NCI-H345 treated with DMSO at 0.1 percent for 48 hours (cell line): ENCODE results near the gene RPL31.

Source experiments
- DNase-seq: peaks from one replicate; lab custom pipeline; 2025; ENCODE audit not compliant: unreplicated experiment; lab: John Stamatoyannopoulos, UW

Gene RPL31

DNA sequence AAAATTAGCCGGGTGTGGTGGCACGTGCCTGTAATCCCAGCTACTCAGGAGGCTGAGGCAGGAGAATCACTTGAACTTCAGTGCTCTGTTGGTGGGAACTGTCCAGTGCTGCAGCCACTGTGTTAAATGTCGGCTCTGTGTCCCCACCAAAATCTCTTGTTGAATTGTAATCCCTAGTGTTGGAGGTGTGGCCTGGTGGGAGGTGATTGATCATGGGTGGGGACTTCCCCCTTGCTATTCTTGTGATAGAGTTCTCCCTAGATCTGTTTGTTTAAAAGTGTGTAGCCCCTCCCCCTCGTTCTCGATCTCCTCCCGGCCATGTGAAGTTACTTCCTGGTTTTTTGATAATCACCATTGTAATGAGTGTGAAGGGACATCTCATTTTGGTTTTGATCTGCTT is 9.8 kb upstream of the RPL31 start:
- DNase-seq: no peak

DNA sequence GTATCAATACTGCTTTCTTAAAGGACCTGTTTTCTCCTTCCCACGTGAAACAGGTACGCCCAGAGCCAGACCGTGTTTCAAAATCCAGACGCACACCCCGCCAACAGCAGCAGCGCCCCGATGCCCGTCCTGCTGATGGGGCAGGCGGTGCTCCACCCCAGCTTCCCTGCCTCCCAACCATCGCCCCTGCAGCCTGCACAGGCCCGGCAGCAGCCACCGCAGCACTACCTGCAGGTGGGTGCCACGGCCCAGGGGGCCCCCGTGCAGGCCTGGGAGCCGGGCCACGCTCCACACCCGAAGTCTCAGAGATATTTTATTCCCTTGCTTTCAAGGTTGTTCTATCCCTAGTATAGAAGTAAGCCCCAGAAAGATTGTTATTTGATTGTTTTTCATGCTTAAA is 8.8 kb upstream of the RPL31 start:
- DNase-seq: no peak

DNA sequence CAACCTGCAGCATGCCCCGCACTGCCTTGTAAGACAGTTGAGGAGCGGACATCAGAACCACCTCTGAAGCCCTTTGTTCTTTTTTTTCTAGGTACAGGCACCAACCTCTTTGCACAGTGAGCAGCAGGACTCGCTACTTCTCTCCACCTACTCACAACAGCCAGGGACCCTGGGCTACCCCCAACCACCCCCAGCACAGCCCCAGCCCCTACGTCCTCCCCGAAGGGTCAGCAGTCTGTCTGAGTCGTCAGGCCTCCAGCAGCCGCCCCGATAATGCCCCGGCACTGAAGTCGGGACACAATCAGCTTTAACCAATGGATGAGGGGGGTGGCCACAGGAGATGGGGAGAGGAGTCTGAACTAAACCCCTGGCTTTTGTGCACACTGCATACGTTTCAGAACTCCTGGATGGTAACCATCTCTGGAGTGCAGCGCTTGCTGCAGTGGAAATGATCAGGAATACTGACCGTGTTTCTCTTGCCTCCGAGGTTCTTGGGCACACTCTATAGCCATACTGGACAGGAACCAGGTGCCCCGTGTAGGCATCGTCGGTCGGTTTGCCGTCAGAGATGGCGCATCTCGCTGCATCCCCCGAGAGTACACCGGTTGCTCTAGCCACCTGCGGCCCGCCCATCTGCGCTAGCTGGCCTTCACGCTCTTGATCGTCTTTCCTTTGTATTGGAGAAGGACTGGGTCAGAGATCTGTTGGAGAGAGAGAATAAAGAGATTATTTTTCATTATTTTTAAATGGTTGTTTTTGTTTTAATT is 6.6 kb upstream of the RPL31 start:
- DNase-seq: no peak

DNA sequence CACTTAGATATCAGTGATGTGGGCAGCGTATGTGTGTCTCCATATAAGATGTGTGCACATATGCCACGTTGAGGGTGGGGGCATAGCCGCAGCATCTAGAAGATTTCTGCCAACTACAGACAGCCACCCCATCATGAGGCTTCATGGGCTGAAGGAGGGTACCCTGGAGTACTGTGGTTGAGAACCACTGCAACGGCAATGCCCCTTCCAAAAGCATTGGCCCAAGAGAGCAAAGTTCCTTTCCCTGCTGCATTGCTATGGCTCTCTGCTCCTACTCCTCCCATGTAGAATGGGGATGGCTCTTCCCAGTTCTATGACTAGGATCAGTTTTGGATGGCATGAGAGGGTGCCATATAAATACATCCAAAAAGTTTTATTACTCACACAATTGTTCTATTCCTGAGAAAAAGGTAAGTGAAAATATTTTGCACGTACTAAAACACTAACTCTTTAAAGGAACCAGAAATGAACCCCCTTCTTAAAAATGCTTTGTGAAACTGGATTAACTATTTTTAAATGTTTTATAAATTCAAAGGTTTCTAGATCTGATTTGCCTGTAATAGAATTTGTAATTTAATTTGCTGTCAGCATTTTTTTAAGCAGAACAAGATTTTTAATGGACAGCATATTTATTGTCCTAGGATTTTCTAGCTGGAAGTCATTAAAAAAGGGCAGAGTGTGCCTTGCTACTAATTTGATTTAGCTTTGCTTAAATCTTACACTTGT is 4.4 kb upstream of the RPL31 start:
- no peak for DNase-seq

DNA sequence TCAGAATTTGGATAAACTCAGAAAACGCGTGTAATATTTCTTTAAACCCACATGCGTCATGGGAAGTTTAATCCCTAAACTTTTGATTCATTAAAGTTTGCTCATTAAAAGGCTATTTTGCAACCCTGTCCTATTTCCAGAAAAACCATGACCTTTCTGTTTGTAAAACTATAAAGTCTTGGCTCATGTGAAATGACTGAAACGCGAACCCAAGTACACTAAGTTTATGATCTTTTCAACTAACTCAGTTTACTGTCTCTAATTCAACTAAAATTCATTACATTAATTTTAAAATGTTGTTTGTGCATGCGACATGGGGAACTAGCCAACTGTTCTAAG is 3.9 kb upstream of the RPL31 start:
- DNase-seq: no peak

DNA sequence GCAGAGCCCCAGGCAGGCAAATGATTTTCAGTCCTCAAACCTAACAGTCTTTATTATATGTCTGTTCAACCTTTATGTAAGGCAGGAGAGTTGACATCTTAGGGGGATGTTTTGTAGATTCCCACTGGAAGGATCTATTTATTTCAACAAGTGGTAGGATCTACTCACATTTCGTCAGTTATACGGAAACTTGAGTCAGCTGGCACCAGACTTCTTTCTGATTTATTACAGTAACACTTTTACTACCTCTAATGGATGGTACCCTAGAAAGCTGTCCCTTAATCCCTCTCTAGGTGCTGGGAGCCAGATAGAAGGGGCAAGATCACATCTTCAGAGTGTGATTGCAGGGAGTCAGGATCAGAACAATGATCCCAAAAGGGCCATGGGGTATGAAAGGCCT is 2.1 kb upstream of the RPL31 start:
- no peak for DNase-seq

DNA sequence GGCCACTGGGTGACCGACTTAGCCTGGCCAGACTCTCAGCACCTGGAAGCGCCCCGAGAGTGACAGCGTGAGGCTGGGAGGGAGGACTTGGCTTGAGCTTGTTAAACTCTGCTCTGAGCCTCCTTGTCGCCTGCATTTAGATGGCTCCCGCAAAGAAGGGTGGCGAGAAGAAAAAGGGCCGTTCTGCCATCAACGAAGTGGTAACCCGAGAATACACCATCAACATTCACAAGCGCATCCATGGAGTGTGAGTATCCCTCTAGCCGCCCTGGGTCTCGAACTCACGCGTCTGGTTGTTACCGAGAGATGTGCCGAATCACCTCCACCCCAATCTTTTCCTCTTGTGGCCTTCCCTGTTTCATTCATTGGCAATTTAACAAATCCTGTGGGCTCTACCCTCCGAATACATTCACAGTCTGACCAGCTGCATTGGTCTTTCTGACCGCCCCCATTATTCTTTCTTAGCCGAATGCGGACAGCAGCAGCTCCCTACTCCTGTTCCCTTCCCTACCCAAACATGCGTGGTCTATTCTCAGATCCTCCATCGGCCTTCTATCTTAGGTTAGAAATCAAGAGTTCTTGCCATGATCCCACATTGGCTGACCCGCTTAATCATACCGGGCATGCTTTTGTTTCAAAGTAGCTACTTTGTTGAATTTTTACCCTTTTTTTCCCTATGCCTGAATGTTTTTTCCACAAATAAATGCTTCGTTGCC is 631 bp downstream of the RPL31 start:
- peak; percentile 5 for DNase-seq

DNA sequence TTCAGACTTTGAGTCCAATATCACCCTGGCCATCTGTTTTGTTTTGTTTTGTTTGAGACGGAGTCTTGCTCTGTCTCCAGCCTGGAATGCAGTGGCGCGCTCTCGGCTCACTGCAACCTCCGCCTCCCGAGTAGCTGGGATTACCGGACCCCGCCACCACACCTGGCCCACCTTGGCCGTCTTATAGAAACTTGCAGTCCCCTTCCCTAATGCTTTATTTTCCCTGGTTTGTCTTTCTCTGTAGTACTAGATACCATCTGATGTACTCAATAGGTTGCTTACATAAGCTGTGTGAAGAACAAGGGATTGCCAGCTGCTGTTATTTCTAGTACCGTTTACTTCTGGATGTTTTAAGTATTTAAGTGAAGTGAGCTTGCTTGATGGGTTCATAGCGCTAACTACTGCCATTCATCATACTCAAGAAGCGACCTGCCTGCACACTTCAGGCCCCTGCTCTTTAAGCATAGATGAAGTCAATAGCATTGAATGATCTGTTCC is 1.2 kb downstream of the RPL31 start:
- no peak for DNase-seq

DNA sequence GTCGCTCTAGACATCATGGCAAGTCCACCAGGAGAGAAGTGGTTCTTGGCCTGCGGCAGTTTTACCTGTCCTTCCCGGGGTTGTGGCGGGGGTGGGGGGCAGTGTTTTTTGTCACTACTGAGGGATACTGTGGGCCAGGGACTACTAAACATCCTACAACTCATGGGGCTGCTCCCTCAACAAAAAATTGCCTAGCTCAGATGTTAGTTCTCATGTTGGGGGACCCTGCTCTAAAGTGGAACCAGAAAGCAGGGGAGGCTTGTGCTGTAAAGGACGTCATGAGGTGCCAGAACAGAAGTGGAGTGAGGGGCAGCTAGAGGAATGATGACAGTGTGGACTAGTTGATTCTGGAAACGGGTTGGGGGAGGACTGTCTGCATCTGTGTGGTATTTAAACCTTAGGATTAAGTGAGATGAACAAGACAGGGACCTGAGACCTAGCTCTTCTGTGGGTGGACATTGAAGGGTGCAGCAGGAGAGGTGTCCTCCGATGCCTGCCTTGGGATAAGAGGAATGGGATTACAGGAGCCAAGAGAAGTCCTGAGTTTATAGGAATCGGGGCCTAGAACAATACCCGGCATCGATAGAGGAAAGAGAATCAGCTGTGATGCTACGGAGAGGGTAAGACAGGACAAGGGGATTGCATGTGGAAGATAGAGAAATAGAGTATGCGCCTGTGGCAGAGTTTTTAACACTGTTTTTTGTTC is 2.7 kb downstream of the RPL31 start:
- no peak for DNase-seq

DNA sequence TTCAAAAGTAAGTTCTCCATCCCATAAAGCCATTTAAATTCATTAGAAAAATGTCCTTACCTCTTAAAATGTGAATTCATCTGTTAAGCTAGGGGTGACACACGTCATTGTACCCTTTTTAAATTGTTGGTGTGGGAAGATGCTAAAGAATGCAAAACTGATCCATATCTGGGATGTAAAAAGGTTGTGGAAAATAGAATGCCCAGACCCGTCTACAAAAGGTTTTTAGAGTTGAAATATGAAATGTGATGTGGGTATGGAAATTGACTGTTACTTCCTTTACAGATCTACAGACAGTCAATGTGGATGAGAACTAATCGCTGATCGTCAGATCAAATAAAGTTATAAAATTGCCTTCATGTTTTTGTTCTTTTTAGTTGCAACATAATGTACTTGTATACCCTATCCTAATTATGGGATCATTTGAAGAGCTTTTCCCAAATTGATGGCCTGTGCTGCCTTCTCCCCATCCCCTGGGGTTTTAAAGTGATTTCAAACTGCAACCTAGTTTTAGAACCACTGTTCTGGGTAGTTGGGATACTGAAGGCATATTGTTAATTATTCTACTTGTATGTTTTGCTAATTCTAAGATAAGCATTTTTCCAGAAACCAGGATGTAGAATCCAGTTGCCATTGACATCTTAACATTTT is 4.1 kb downstream of the RPL31 start:
- no peak for DNase-seq

DNA sequence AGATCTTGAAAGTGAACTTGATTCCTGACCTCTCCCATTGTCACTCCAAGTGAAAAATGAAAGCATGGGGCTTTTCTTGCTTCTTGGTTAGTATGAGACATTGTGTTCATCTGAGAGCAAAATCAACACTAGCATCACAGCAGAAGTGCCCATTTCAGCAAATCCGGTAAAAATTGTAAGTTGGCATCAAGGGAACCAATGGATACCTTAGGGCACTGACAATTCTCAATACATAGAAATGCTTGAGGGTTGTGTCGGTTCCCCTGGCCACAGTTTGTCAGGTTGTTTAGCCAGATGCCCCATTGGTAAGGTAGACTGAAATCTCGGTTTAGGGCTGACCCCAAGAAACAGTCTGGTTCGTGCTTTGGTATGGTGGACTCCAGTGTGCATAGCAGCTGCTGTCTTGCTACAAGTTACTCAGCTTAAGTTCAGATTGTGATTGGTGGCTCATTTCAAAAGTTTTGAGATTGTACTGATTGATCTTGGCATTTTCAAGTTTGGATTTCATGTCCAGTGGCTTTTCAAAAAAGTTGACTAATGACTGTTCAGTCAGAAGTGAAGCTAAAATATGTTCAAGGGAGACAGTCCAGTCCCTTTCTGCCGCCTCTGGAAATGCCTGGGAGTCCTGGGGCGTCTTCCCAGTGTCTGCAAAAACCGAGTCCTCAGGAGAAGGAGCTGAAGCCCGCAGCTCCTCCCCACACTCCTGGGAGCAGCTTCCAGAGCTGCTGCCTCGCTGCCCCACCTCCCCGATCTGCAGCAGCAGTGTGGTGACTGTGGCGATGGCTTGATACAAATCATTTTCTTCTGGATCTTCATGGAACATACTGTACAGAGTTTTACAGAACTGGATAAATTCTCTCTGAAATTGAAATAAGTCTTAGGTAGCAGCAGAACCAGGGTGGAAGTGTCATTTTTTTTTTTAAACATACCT is 5.6 kb downstream of the RPL31 start:
- DNase-seq: no peak

DNA sequence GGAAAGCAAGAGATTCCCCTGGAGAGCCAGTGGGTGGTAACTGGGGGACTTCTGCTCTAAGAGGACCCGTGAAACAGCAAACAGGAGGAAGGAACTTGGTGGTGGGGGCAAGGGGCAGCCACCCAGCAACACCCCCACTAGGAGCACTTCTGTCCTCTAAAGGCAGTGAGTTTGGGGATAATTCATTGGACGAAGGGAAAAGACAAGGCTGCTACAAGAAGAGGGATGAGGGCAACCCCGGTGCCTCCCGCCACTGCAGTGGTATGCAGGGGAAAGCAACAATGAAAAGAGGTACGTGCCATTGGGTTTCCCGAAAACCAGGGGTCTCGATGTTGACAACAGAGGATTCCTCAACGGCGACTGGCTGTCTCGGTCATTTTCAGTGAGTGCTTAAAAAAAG is 9.1 kb downstream of the RPL31 start:
- DNase-seq: no peak

DNA sequence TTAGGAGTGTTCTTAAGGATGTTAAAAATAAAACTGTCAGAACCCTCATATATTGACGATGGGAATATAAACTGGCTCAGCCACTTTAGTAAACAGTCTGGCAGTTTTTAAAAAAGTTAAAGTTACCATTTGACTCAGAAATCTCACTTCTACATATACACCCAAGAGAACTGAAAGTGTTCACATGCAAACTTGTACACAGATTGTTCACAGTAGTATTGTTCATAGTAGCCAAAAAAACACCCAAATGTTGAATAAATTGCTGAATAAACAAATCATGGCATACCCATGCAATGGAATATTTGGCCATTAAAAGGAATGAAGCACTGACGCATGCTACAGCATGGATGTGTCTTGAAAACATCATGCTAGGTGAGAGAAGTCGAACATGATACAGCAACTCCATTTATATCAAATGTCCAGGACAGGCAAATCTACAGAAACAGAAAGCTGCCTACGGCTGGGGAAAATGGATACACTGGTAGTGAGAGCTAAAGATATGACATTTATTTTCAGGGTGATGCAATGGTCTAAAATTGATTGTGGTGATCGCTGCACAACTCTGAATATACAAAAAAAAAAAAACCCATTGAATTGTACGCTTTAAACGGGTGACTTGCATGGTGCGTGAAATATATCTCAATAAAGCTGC is 10.1 kb downstream of the RPL31 start:
- DNase-seq: no peak

DNA sequence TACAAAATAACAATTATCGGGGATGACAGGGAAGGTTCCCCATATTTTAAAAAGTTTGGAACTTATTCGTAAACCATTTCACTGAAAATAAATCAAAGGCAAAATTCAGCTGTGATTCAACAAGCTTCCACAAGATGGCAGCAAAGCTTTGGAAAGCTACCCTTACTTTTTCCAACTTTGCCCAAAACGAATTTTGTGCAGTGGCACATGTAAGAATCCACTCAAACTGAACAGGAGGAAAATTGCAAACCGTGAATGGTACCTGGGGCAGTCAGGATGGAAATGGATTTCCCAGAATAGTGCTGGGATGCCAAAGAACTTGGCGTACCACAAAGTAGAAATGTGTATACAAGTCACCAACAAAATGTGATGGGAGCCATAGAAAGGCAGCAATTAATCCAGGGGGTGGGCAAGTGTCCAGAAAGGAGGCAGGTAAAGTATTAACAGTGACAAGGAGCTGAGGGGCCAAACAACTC is 10.7 kb downstream of the RPL31 start:
- DNase-seq: peak; percentile 3

DNA sequence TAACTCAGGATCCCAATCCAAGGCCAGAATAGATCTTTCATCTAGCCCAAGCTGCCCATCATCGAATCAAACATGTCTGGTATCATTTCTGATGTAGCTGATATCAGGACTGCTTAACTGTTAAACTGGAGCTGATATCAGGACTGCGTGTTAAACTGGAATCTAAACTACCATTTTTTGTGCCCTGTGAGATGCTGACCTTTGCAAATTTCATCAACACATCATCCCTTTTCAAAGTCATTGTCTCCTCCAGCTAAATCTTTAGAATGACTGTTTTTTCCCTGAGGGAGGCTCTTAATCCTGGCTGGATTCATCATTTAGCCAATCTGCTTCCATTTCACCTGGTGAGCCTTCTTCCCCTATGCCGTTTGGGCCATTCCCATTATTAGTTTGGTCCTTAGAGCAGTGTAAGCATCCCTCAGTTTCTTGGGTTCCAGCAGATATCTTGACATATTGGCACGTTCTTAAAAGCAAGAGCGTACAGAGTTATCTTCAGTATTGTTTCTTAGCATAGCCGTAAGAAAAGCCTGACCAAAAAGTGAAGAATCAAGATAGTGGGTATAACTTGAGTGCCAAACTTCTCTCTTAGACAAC is 12.3 kb downstream of the RPL31 start:
- no peak for DNase-seq

DNA sequence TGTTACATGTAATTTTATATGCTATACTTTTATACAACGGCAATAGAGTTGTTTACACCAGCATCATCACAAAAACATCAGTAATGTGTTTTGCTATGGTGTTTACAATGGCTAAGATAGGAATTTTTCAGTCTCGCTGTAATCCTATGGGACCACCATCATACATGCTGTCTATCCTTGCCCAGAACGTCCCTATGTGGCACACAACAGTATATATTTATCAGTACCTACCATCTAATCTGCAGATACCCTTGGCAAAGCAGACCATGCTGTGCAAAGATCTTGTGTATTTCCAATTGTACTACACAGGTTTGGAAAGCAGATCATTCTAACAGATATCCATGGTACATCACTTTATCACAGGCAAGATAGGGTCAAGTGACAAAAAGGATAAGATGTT is 15.3 kb downstream of the RPL31 start:
- no peak for DNase-seq

DNA sequence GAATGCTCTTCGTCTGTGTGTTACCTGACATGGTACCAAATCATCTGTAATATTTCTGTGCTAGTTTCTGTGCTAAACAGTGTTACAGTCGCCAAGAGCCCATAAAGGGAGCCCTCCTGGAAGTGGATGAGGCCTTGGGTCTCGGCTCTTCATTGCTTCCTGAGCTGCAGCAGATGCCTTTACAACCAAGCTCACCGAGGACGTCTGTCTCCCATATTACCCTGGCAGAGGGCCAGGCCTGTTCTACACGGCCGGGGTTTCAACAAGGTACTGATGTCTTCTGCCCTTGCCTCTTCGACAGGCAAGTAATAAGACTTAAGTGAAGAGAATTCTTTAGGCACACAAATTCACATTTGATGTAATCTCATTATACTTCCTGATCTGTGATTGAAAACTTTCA is 16.8 kb downstream of the RPL31 start:
- DNase-seq: no peak

DNA sequence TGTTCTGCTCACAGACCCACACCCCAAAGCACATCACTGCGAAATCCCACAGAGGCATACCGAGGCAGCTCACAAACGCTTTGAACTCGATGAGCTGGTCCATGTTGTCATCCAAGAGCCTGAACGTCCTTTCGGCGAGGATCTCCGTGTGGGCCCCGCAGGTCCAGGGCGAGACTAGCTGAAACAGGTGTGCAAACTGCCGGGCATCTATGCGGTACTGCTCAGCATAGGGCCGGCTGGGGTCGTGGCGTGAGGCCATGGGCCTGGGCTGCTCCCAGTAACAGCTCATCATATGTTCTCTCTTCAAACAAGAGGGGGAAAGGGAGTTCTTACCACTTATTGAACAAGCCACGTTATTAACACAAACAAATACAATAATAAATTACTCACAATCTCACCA is 20.1 kb downstream of the RPL31 start:
- no peak for DNase-seq
